ENCODE results near the gene GPR132.

DNA sequence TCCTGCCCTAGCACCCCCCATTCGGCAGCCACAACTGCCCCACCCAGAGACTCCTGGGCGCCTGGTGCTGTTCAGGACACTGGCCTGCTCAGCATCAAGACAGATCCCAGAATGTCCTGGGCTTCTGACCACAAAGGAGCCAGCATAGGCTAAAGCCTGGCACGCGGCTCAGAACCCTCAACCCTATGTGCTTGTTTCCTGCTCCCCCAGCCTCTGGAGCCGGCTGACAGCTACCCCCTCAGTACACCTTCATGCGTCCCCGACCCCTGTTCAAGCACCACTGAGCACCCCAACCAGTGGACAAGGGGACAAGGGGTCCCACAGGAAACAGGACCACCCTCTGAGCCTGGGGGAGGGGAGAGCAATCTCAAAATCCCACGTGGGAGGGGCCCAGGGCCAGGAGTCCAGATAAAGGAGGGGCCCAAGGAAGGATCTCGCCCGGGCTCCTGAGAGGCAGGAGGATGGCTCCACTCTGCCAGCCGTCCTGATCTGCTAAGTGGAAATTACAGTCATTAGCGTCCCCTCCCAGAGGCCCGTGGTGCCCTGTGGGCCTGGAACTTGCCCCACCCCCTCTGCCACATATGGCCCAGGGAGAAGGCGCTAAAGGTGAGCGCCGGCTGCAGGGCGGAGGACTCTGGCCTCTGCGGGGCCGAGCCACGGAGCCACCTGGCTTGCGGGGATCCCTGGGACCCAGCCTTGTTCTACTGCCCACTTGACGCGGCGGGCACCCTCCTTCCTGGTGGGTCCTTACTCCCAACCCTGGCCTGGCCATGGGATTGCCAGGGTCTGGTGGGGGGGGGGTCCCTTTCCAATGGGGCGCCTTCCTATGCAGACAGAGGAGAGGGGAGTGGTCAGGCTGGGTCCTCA lies 27.2 kb upstream of the GPR132 start:
- TF ChIP-seq, protein P1, sequence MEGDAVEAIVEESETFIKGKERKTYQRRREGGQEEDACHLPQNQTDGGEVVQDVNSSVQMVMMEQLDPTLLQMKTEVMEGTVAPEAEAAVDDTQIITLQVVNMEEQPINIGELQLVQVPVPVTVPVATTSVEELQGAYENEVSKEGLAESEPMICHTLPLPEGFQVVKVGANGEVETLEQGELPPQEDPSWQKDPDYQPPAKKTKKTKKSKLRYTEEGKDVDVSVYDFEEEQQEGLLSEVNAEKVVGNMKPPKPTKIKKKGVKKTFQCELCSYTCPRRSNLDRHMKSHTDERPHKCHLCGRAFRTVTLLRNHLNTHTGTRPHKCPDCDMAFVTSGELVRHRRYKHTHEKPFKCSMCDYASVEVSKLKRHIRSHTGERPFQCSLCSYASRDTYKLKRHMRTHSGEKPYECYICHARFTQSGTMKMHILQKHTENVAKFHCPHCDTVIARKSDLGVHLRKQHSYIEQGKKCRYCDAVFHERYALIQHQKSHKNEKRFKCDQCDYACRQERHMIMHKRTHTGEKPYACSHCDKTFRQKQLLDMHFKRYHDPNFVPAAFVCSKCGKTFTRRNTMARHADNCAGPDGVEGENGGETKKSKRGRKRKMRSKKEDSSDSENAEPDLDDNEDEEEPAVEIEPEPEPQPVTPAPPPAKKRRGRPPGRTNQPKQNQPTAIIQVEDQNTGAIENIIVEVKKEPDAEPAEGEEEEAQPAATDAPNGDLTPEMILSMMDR (conservative IDR thresholded peaks at IDR 0.05): no peak
- no peak for TF ChIP-seq ZFX (IDR thresholded peaks at IDR 0.05)
